ENCODE results near the gene ZNF205. TPM values are rescaled to one million over a fixed set of nuclear protein-coding genes. Genes with fewer than 3 reads are reported as not detected.

The ZNF205 gene
- total RNA-seq, 2 donors from 2014 or later = 20.9 to 27.0 TPM

DNA sequence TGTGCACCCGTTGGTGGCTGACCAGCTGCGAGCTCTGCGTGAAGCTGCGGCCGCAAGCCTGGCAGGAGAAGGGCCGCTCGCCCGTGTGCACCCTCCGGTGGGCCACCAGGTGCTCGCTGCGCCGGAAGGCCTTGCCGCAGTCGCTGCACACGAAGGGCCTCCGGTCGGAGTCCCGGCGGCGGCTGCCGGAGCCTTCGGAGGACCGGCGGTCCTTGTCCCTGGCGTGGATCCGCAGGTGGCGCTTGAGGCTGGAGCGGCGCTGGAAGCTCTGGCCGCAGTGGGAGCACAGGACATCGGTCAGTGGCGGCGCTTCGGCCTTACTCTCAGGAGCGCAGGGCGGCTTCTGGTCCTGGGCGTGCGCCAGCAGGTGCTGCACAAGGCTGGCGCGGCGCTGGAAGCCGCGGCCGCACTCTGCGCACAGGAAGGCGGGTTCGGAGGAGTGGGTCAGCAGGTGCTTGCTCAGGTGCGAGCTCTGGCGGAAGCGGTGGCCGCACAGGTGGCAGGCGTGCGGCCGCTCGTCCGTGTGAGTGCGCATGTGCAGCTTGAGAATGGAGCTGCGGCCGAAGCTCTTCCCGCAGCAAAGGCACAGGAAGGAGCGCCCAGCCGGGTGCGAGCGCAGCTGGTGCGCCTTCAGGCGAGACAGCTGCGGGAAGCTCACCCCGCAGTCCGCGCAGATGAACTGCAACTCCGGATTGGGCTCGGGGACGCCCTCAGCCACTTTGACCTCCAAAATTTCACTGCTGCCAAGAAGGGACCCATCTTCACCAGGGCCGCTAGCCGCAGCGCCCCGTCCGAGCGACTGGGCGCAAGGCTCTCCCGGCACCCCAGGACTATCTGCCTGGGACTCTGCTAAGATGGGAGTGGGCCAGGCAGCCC, 22.4 kb upstream of the ZNF205 start:
- intact Hi-C loops (cut with DNase I) = no loop called here
- WGBS = 99% methylated on average over 41 of the region's 81 CpGs
- Histone ChIP-seq H3K36me3 (no peaks in the 10 kb centered on the region), H3K4me3 (no peak overlapping the region), H3K9me3 (no peaks in the 10 kb centered on the region), H3K27ac (no peak overlapping the region), H3K27me3 (replicated peaks; ENCODE audit: insufficient read depth) (no peaks in the 10 kb centered on the region), H3K4me1 (replicated peaks) (no peaks in the 10 kb centered on the region)
- DNase-seq (ENCODE audit: low spot score) = no peak
- TF ChIP-seq POLR2A (IDR thresholded peaks at IDR 0.05) (no peak), POLR2AphosphoS5 (IDR thresholded peaks at IDR 0.05) (no peak)
- TF ChIP-seq, protein P1, sequence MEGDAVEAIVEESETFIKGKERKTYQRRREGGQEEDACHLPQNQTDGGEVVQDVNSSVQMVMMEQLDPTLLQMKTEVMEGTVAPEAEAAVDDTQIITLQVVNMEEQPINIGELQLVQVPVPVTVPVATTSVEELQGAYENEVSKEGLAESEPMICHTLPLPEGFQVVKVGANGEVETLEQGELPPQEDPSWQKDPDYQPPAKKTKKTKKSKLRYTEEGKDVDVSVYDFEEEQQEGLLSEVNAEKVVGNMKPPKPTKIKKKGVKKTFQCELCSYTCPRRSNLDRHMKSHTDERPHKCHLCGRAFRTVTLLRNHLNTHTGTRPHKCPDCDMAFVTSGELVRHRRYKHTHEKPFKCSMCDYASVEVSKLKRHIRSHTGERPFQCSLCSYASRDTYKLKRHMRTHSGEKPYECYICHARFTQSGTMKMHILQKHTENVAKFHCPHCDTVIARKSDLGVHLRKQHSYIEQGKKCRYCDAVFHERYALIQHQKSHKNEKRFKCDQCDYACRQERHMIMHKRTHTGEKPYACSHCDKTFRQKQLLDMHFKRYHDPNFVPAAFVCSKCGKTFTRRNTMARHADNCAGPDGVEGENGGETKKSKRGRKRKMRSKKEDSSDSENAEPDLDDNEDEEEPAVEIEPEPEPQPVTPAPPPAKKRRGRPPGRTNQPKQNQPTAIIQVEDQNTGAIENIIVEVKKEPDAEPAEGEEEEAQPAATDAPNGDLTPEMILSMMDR (IDR thresholded peaks at IDR 0.05) = no peak

DNA sequence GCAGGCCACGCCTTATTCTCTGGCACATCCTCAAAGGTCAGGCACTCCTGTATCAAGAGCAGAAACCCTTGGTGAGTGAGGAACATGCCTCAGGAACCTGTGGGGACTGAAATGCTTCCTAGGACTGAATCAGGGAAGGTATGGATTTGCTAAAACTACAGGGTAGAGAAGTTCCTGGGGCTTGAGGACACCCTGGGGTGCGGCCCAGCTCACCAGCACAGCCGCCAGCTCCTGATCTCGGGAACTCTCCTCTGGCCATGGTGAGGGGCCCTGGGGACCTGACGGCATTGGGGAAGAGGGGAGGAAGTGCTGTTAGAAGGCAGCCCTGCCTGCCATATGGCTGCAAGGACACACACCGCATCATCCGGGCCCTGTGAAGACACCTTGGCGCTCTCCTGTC, 20.8 kb upstream of the ZNF205 start:
- no peak overlapping the region for H3K4me3 ChIP-seq
- H3K9me3 ChIP-seq = no peaks in the 10 kb centered on the region
- H3K27me3 ChIP-seq (replicated peaks; ENCODE audit: insufficient read depth) = no peaks in the 10 kb centered on the region

DNA sequence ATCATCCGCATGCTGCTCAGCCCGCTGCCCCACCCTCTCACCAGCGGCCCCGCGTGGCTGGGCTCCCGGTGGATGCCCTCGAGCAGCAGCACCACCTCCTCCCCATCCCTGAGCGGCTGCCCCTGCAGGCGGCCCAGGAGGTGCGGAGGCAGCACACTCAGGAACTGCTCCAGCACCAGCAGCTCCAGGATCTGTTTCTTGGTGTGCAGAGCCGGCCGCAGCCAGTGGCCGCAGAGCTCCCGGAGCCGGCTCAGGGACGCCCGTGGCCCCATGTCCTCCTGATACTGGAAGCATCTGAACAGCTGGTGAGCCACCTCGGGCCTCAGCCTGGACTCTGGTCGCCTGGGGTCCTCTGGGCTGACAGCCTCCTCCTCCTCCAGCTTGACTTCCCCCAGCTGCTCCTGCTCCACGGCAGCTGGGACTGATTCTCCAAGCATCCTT, 19.9 kb upstream of the ZNF205 start:
- H3K27me3 ChIP-seq (replicated peaks; ENCODE audit: insufficient read depth) = no peaks in the 10 kb centered on the region
- DNase-seq (ENCODE audit: low spot score) = no peak
- no peaks in the 10 kb centered on the region for H3K4me1 ChIP-seq (replicated peaks)
- H3K36me3 ChIP-seq = no peaks in the 10 kb centered on the region
- intact Hi-C loops (cut with DNase I) = no loop called here
- H3K9me3 ChIP-seq = no peaks in the 10 kb centered on the region
- 66% methylated on average over 20 of the region's 20 CpGs for WGBS
- TF ChIP-seq, protein P1 (IDR thresholded peaks at IDR 0.05) = no peak
- TF ChIP-seq POLR2AphosphoS5 (IDR thresholded peaks at IDR 0.05) (no peak), POLR2A (IDR thresholded peaks at IDR 0.05) (no peak)
- no peak overlapping the region for H3K4me3 ChIP-seq
- no peak overlapping the region for H3K27ac ChIP-seq

More for the DNA sequence above, 20.8 kb upstream of the ZNF205 start:
- intact Hi-C loops (cut with DNase I) = no loop called here
- TF ChIP-seq, protein P1 (IDR thresholded peaks at IDR 0.05) = no peak
- no peak for TF ChIP-seq POLR2A (IDR thresholded peaks at IDR 0.05)
- no peak for TF ChIP-seq POLR2AphosphoS5 (IDR thresholded peaks at IDR 0.05)
- WGBS = 86% methylated on average over 8 of the region's 8 CpGs
- no peak for DNase-seq (ENCODE audit: low spot score)
- H3K4me1 ChIP-seq (replicated peaks) = no peaks in the 10 kb centered on the region
- no peaks in the 10 kb centered on the region for H3K36me3 ChIP-seq
- H3K27ac ChIP-seq = no peak overlapping the region

DNA sequence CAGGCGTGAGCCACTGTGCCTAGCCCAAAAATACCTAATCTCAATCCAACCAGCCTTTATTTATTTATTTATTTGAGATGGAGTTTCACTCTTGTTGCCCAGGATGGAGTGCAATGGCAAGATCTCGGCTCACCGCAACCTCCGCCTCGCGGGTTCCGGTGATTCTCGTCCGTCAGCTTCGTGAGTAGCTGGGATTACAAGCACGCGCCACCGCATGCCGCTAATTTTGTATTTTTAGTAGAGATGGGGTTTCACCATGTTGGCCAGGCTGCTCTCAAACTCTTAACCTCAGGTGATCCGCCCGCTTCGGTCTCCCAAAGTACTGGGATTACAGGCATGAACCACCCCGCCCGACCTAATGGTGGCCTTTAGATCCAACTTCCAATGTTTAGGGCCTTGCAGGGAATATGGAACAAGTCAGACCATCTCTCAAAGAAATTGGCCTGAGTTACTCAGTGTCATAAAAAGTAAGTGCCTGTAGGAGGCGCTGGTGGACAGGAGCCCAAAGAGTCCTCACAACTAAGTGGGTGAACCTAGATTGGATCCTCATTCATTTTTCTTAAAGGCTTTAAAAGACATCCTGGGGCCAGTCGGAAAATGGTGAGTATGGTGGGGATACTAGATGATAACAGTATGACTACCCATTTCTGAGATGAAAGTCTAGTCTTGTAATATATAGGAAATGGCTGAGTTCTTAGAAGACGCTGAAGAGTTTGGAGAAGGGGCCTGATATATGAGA, 17.9 kb upstream of the ZNF205 start:
- H3K27me3 ChIP-seq (replicated peaks; ENCODE audit: insufficient read depth) = no peaks in the 10 kb centered on the region
- H3K4me1 ChIP-seq (replicated peaks) = no peaks in the 10 kb centered on the region
- no peak for DNase-seq (ENCODE audit: low spot score)
- no peak overlapping the region for H3K4me3 ChIP-seq
- no peaks in the 10 kb centered on the region for H3K9me3 ChIP-seq
- WGBS = 93% methylated on average over 22 of the region's 22 CpGs
- no peak overlapping the region for H3K27ac ChIP-seq
- TF ChIP-seq, protein P1 (IDR thresholded peaks at IDR 0.05) = peak in 3 of 4 experiments; percentile 13 to 19 (median 14)
- no peak for TF ChIP-seq POLR2AphosphoS5 (IDR thresholded peaks at IDR 0.05)
- no peaks in the 10 kb centered on the region for H3K36me3 ChIP-seq
- intact Hi-C loops (cut with DNase I) = no loop called here

Measured in prostate gland (tissue), 2 donors.